NCI-H69 (cell line): Measurements from ENCODE around the gene NTN5.
A peak's percentile ranks its signal among the peaks of the same experiment; 100 is the strongest.

Experiments
- DNase-seq: peaks from one replicate; lab custom pipeline; 2025; lab: John Stamatoyannopoulos, UW

NTN5 gene

GRCh38 chr19:48614436-48615230 lies 58.2 kb downstream of the NTN5 start, which contains the start of gene FAM83E:
Gene FAM83E, minus strand, starts transcription at chr19:48615076. Its CDS starts 1,704 bp downstream, at chr19:48613372.
- peak; percentile 89 for DNase-seq

- DNase-seq = no peak
Observed at GRCh38 chr19:48613852-48614435, 58.9 kb downstream of the NTN5 start.

GRCh38 chr19:48613024-48613851 lies 59.6 kb downstream of the NTN5 start:
- DNase-seq = no peak

- DNase-seq = no peak
Observed at GRCh38 chr19:48611872-48612271, 60.9 kb downstream of the NTN5 start.
